MM.1S (cell line): ENCODE data around the gene NUP98.

ENCODE experiments used
- DNase-seq: peaks from one replicate; pipeline ENCODE4 v3.0.0-alpha.2; 2015
- H2AFZ ChIP-seq: fragments of 300-600 bp; sonication (generic); 2 replicates; pipeline ENCODE4 v1.6.0; 2016; ENCODE audit warnings: antibody characterized with exemption, low read length
- H3F3A ChIP-seq: fragments of 300-600 bp; sonication (generic); 2 replicates; pipeline ENCODE4 v1.6.1; 2016; ENCODE audit warnings: mild to moderate bottlenecking, antibody characterized with exemption, low read length, moderate library complexity, mixed read lengths; ENCODE audit not compliant: insufficient read depth
- H3K27ac ChIP-seq: fragments of 300-600 bp; sonication (generic); 2 replicates; pipeline ENCODE4 v1.5.1; 2016; ENCODE audit warnings: mild to moderate bottlenecking, low read length
- H3K27me3 ChIP-seq: fragments of 300-600 bp; sonication (generic); replicated peaks from 2 replicates; pipeline ENCODE4 v1.6.0; 2016; ENCODE audit warnings: low read length; ENCODE audit not compliant: insufficient read depth
- H3K36me3 ChIP-seq: fragments of 300-600 bp; sonication (generic); replicated peaks from 2 replicates; pipeline ENCODE4 v1.6.1; 2016; ENCODE audit warnings: mild to moderate bottlenecking, low read length, mixed read lengths; ENCODE audit not compliant: insufficient read depth
- H3K4me1 ChIP-seq: fragments of 300-600 bp; sonication (generic); 2 replicates; pipeline ENCODE4 v1.6.1; 2016; ENCODE audit warnings: low read length, mixed read lengths
- H3K4me2 ChIP-seq: fragments of 300-600 bp; sonication (generic); 2 replicates; pipeline ENCODE4 v1.6.0; 2016; ENCODE audit warnings: low read depth, low read length
- H3K4me3 ChIP-seq: fragments of 300-600 bp; sonication (generic); 2 replicates; pipeline ENCODE4 v1.5.1; 2016; ENCODE audit warnings: low read length, mixed read lengths
- H3K79me2 ChIP-seq: fragments of 300-600 bp; sonication (generic); 2 replicates; pipeline ENCODE4 v1.6.1; 2016; ENCODE audit warnings: mixed run types, low read length, mixed read lengths
- H3K9ac ChIP-seq: fragments of 300-600 bp; sonication (generic); 2 replicates; pipeline ENCODE4 v1.6.1; 2016; ENCODE audit warnings: low read length, mixed read lengths
- H3K9me2 ChIP-seq: fragments of 300-600 bp; sonication (generic); replicated peaks from 2 replicates; pipeline ENCODE4 v1.6.1; 2016; ENCODE audit warnings: mild to moderate bottlenecking, low read length, mixed read lengths; ENCODE audit not compliant: insufficient read depth
- H3K9me3 ChIP-seq: fragments of 300-600 bp; sonication (generic); replicated peaks from 2 replicates; pipeline ENCODE4 v1.6.1; 2016; ENCODE audit warnings: mild to moderate bottlenecking, low read length, mixed read lengths; ENCODE audit not compliant: insufficient read depth
- H4K20me1 ChIP-seq: fragments of 300-600 bp; sonication (generic); 2 replicates; pipeline ENCODE4 v1.6.1; 2016; ENCODE audit warnings: mild to moderate bottlenecking, low read length, moderate library complexity, mixed read lengths; ENCODE audit not compliant: insufficient read depth
- CTCF ChIP-seq: fragments of 300-600 bp; sonication (generic); IDR thresholded peaks from 2 replicates; pipeline ENCODE4 v1.5.1; 2016; ENCODE audit warnings: antibody characterized with exemption, low read length, mixed read lengths
- EZH2 ChIP-seq: fragments of 300-600 bp; sonication (generic); optimal IDR thresholded peaks from 2 replicates; pipeline ENCODE3; 2017; ENCODE audit warnings: low read depth, mild to moderate bottlenecking, antibody characterized with exemption, low read length, mixed read lengths
- EZH2phosphoT487 ChIP-seq: fragments of 300-600 bp; sonication (generic); IDR thresholded peaks from 2 replicates; pipeline ENCODE4 v1.6.1; 2018; ENCODE audit warnings: antibody characterized with exemption, low read length

Gene NUP98

GRCh38 chr11:3675971-3676370, 121.4 kb downstream of the NUP98 start:
- Histone ChIP-seq H3K79me2 (no peaks in the 10 kb centered on the region), H3K9me3 (no peaks in the 10 kb centered on the region), H3F3A (no peaks in the 10 kb centered on the region), H4K20me1 (no peaks in the 10 kb centered on the region), H2AFZ (no peak overlapping the region), H3K4me3 (no peak overlapping the region), H3K9ac (no peak overlapping the region), H3K4me1 (no peaks in the 10 kb centered on the region), H3K27ac (no peak overlapping the region), H3K4me2 (no peak overlapping the region), H3K36me3 (peaks cover 28% of the 10 kb centered on the region), H3K27me3 (no peaks in the 10 kb centered on the region), H3K9me2 (no peaks in the 10 kb centered on the region)
- no peak for DNase-seq
- TF ChIP-seq EZH2, result no peak
- no peak for TF ChIP-seq EZH2phosphoT487
- no peak for TF ChIP-seq CTCF

- Histone ChIP-seq H3K4me2 (no peak overlapping the region), H3K4me3 (no peak overlapping the region), H3K9me3 (no peaks in the 10 kb centered on the region), H4K20me1 (no peaks in the 10 kb centered on the region), H3K79me2 (no peaks in the 10 kb centered on the region), H3K27ac (no peak overlapping the region), H3K9me2 (no peaks in the 10 kb centered on the region), H3K9ac (no peak overlapping the region), H3K27me3 (no peaks in the 10 kb centered on the region), H3K4me1 (no peaks in the 10 kb centered on the region), H2AFZ (no peak overlapping the region), H3F3A (no peaks in the 10 kb centered on the region), H3K36me3 (peaks cover 23% of the 10 kb centered on the region)
- TF ChIP-seq CTCF (no peak), EZH2phosphoT487 (no peak), EZH2 (no peak)
- no peak for DNase-seq
Observed at GRCh38 chr11:3674189-3674588, 123.2 kb downstream of the NUP98 start.

- no peaks in the 10 kb centered on the region for H3K4me1 ChIP-seq
- no peak within 1 kb of the TSS for H2AFZ ChIP-seq
- H4K20me1 ChIP-seq, result no peaks in the 10 kb centered on the region
- no peaks in the 10 kb centered on the region for H3K79me2 ChIP-seq
- H3K4me3 ChIP-seq, result no peak within 1 kb of the TSS
- H3K4me2 ChIP-seq, result no peak within 1 kb of the TSS
- no peak within 1 kb of the TSS for H3K27ac ChIP-seq
- TF ChIP-seq EZH2phosphoT487, result no peak
- no peak for TF ChIP-seq CTCF
- no peak for TF ChIP-seq EZH2
- H3K9ac ChIP-seq, result no peak within 1 kb of the TSS
- no peaks in the 10 kb centered on the region for H3K27me3 ChIP-seq
- no peaks in the 10 kb centered on the region for H3K9me3 ChIP-seq
- H3F3A ChIP-seq, result no peaks in the 10 kb centered on the region
- H3K9me2 ChIP-seq, result no peaks in the 10 kb centered on the region
- H3K36me3 ChIP-seq, result peaks cover 10% of the 10 kb centered on the region; the same call in 1 of the 2 replicates
- DNase-seq, result no peak
Observed at GRCh38 chr11:3671334-3672254, 125.8 kb downstream of the NUP98 start, which contains the start of gene CHRNA10. TSS of gene CHRNA10 (minus strand) at chr11:3671384. CDS start at chr11:3671312, 72 bp downstream.
